Vagina (tissue), 2 donors: ENCODE data around the gene EPB42.

ENCODE experiments used
- CTCF ChIP-seq, 3 experiments: fragments of 450-650 bp in 2 of 3; fragments of 200-600 bp in 1 of 3; sonication (generic) in 1 of 3; IDR thresholded peaks; one replicate each; pipeline ENCODE4 v1.5.1; 2017 to 2019; ENCODE audit warnings: antibody characterized with exemption in 3 of 3, mild to moderate bottlenecking in 2 of 3, moderate library complexity in 2 of 3
- POLR2A ChIP-seq, 2 donors: fragments of 450-650 bp; IDR thresholded peaks; one replicate each; pipeline ENCODE4 v1.6.1; 2017; ENCODE audit warnings: antibody characterized with exemption in 2 of 2, mild to moderate bottlenecking in 2 of 2, moderate library complexity in 2 of 2
- POLR2AphosphoS5 ChIP-seq, 2 donors: sonication (generic); formaldehyde crosslinking; IDR thresholded peaks; one replicate each; pipeline ENCODE4 v1.9.0; 2017; ENCODE audit warnings: antibody characterized with exemption in 2 of 2, mild to moderate bottlenecking in 2 of 2, low read depth in 1 of 2; ENCODE audit not compliant: insufficient read depth in 1 of 2

- TF ChIP-seq POLR2A (IDR thresholded peaks at IDR 0.05) (no peak), CTCF (IDR thresholded peaks at IDR 0.05) (no peak), POLR2AphosphoS5 (IDR thresholded peaks at IDR 0.05; ENCODE audit: insufficient read depth in 1 of 2, low read depth in 1 of 2) (no peak)
Observed at GRCh38 chr15:43246261-43246774, 25.5 kb upstream of the EPB42 start.
